ENCODE measurements around the gene RNF157. TPM values are rescaled to one million over a fixed set of nuclear protein-coding genes. Genes with fewer than 3 reads are reported as not detected.

Gene RNF157
- polyA plus RNA-seq (ENCODE audit: insufficient read length in 10 of 10) = 10 to 100 TPM in 5 of 10 donors, 1 to 10 TPM in 5; 5.6 to 15.7 (median 9.8) TPM
- long read RNA-seq, donor 1 = 0 reads
- long read RNA-seq, donor 2 = 0 reads
- long read RNA-seq, donor 3 = 0 reads
- long read RNA-seq, donor 4 = 0 reads
- long read RNA-seq, donor 5 = 0 reads
- long read RNA-seq, donor 6, full-length matches to known transcripts = 1 of 1 reads
- long read RNA-seq, donor 6, partial matches to known transcripts = 0 of 1 reads
- long read RNA-seq, donor 6, other reads (novel, unspliced or antisense) = 0 of 1 reads
- long read RNA-seq, donor 7, full-length matches to known transcripts = 1 of 1 reads
- long read RNA-seq, donor 7, partial matches to known transcripts = 0 of 1 reads
- long read RNA-seq, donor 7, other reads (novel, unspliced or antisense) = 0 of 1 reads
- long read RNA-seq, donor 8 = 0 reads
- long read RNA-seq, donor 9 = 0 reads

- DNase-seq = peak in 2 of 3 donors; percentile 47 to 85
These were observed at the start of gene RNF157 for GRCh38 chr17:76240461-76241203. RNF157 (minus strand) TSS chr17:76240493; CDS start chr17:76240240, 253 bp downstream.

- DNase-seq = peak in 1 of 3 donors; percentile 36
These were observed 41.5 kb upstream of the RNF157 start for GRCh38 chr17:76281573-76282371.

GRCh38 chr17:76280650-76281049 is 40.4 kb upstream of the RNF157 start:
- DNase-seq = no peak

- no peak for DNase-seq
These were observed 39.5 kb upstream of the RNF157 start for GRCh38 chr17:76279742-76280287.

GRCh38 chr17:76278952-76279741 is 38.9 kb upstream of the RNF157 start:
- DNase-seq = peak; percentile 73 to 92 (median 87)

- DNase-seq = no peak
These were observed 38.1 kb upstream of the RNF157 start for GRCh38 chr17:76278268-76278908.

GRCh38 chr17:76277300-76278267 is 37.3 kb upstream of the RNF157 start:
- no peak for DNase-seq

- DNase-seq = no peak
These were observed 36.4 kb upstream of the RNF157 start for GRCh38 chr17:76276461-76277299.

- no peak for DNase-seq
These were observed 35.8 kb upstream of the RNF157 start for GRCh38 chr17:76276069-76276431.

- DNase-seq = no peak
These were observed 35.2 kb upstream of the RNF157 start for GRCh38 chr17:76275382-76276068.

- no peak for DNase-seq
These were observed 34.0 kb upstream of the RNF157 start for GRCh38 chr17:76274112-76274956.

- DNase-seq = no peak
These were observed 33.3 kb upstream of the RNF157 start for GRCh38 chr17:76273445-76274111.

- DNase-seq = peak in 1 of 3 donors; percentile 63
These were observed 32.5 kb upstream of the RNF157 start for GRCh38 chr17:76272541-76273444.

GRCh38 chr17:76271669-76272540 is 31.6 kb upstream of the RNF157 start:
- DNase-seq = peak in 1 of 3 donors; percentile 67
